Osteoblast (primary cell): Measurements from ENCODE around the gene FAM13A. TPM values are rescaled to one million over a fixed set of nuclear protein-coding genes. Genes with fewer than 3 reads are reported as not detected.

Source experiments
- DNase-seq: peaks from one replicate; pipeline ENCODE4 v3.0.0; 2011; ENCODE audit warnings: low spot score, mixed read lengths; ENCODE audit not compliant: insufficient read length; ENCODE audit errors: missing footprints
- H2AFZ ChIP-seq: 2 replicates; pipeline ENCODE4 v1.6.0; 2011; ENCODE audit warnings: mild to moderate bottlenecking, low read length
- H3K27ac ChIP-seq: 2 replicates; pipeline ENCODE4 v1.5.1; 2011; ENCODE audit warnings: mild to moderate bottlenecking, low read depth, low read length, moderate library complexity
- H3K27me3 ChIP-seq: 2 replicates; pipeline ENCODE4 v1.6.0; 2012; ENCODE audit warnings: mild to moderate bottlenecking, control low read depth, inconsistent platforms, low read length, moderate library complexity; ENCODE audit not compliant: insufficient read depth
- H3K36me3 ChIP-seq: 2 replicates; pipeline ENCODE4 v1.5.1; 2011; ENCODE audit warnings: mild to moderate bottlenecking, low read length, control low read depth, moderate library complexity; ENCODE audit not compliant: insufficient read depth
- H3K4me1 ChIP-seq: 2 replicates; pipeline ENCODE4 v1.5.1; 2011; ENCODE audit warnings: mild to moderate bottlenecking, low read length, control low read depth, moderate library complexity; ENCODE audit not compliant: insufficient read depth
- H3K4me2 ChIP-seq: 2 replicates; pipeline ENCODE4 v1.6.0; 2011; ENCODE audit warnings: mild to moderate bottlenecking, low read length; ENCODE audit not compliant: insufficient read depth
- H3K4me3 ChIP-seq: fragments of 200-600 bp; sonication (generic); 3 replicates; pipeline ENCODE4 v1.5.1; 2012; ENCODE audit warnings: mild to moderate bottlenecking, low read length, inconsistent platforms; ENCODE audit not compliant: insufficient read depth
- H3K79me2 ChIP-seq: 2 replicates; pipeline ENCODE4 v1.6.0; 2012; ENCODE audit warnings: mild to moderate bottlenecking, low read length, control low read depth, inconsistent platforms; ENCODE audit not compliant: insufficient read depth
- H3K9me3 ChIP-seq: 2 replicates; pipeline ENCODE4 v1.5.1; 2011; ENCODE audit warnings: low read depth, low read length, control low read depth
- H4K20me1 ChIP-seq: 2 replicates; pipeline ENCODE4 v1.6.0; 2012; ENCODE audit warnings: mild to moderate bottlenecking, low read length, control low read depth; ENCODE audit not compliant: insufficient read depth
- CTCF ChIP-seq: IDR thresholded peaks from 2 replicates; pipeline ENCODE4 v1.5.1; 2011; ENCODE audit warnings: mild to moderate bottlenecking, low read depth, low read length, moderate library complexity; ENCODE audit errors: extremely low read depth
- total RNA-seq: library from RNA; depleted of rRNA; stranded (reverse); fragments of >200 nt; gene quantifications from 2 replicates; pipeline ENCODE4 v1.2.3, GENCODE V29; 2012

Gene FAM13A
- total RNA-seq, 1 donor: 18.8 TPM

GRCh38 chr4:88971536-88971935 is 85.4 kb downstream of the FAM13A start:
- Histone ChIP-seq H4K20me1 (no peaks in the 10 kb centered on the region), H3K36me3 (no peaks in the 10 kb centered on the region), H3K9me3 (no peaks in the 10 kb centered on the region), H3K4me2 (no peak overlapping the region), H3K27me3 (no peaks in the 10 kb centered on the region), H3K79me2 (no peaks in the 10 kb centered on the region), H3K4me3 (no peak overlapping the region), H3K27ac (no peak overlapping the region), H3K4me1 (no peaks in the 10 kb centered on the region), H2AFZ (no peak overlapping the region)
- no peak for DNase-seq
- TF ChIP-seq CTCF: no peak

- no peak overlapping the region for H3K27ac ChIP-seq
- no peak overlapping the region for H3K4me3 ChIP-seq
- no peaks in the 10 kb centered on the region for H4K20me1 ChIP-seq
- H3K27me3 ChIP-seq: no peaks in the 10 kb centered on the region
- no peak overlapping the region for H2AFZ ChIP-seq
- H3K4me1 ChIP-seq: peaks cover under 1% of the 10 kb centered on the region
- no peak for TF ChIP-seq CTCF
- no peak overlapping the region for H3K4me2 ChIP-seq
- H3K9me3 ChIP-seq: no peaks in the 10 kb centered on the region
- no peaks in the 10 kb centered on the region for H3K36me3 ChIP-seq
- DNase-seq: no peak
- no peaks in the 10 kb centered on the region for H3K79me2 ChIP-seq
Observed at GRCh38 chr4:88969746-88970145, 87.2 kb downstream of the FAM13A start.

- H3K27me3 ChIP-seq: no peaks in the 10 kb centered on the region
- no peaks in the 10 kb centered on the region for H3K79me2 ChIP-seq
- no peaks in the 10 kb centered on the region for H4K20me1 ChIP-seq
- peaks cover 3% of the 10 kb centered on the region for H3K4me1 ChIP-seq
- no peak overlapping the region for H3K4me2 ChIP-seq
- H3K4me3 ChIP-seq: no peak overlapping the region
- H3K9me3 ChIP-seq: no peaks in the 10 kb centered on the region
- TF ChIP-seq CTCF: no peak
- DNase-seq: no peak
- H2AFZ ChIP-seq: no peak overlapping the region
- no peak overlapping the region for H3K27ac ChIP-seq
- no peaks in the 10 kb centered on the region for H3K36me3 ChIP-seq
Observed at GRCh38 chr4:88969271-88969670, 87.7 kb downstream of the FAM13A start.

GRCh38 chr4:88967883-88968331 is 89.1 kb downstream of the FAM13A start:
- Histone ChIP-seq H3K79me2 (no peaks in the 10 kb centered on the region), H3K27ac (no peak overlapping the region), H3K4me1 (peaks cover 10% of the 10 kb centered on the region), H3K36me3 (no peaks in the 10 kb centered on the region), H3K4me3 (no peak overlapping the region), H3K4me2 (no peak overlapping the region), H4K20me1 (no peaks in the 10 kb centered on the region), H3K9me3 (no peaks in the 10 kb centered on the region), H3K27me3 (no peaks in the 10 kb centered on the region), H2AFZ (no peak overlapping the region)
- no peak for DNase-seq
- TF ChIP-seq CTCF: no peak
